ENCODE results near the gene CCDC69.
A peak's percentile ranks its signal among the peaks of the same experiment; 100 is the strongest.
"Not testable (repeated sequence)": the region's sequence is repeated elsewhere in the genome, so short reads cannot be mapped to it uniquely, and the experiment has no call there.

The CCDC69 gene

GRCh38 chr5:151248651-151249050 lies 24.8 kb upstream of the CCDC69 start:
- no peak for TF ChIP-seq CTCF (IDR thresholded peaks at IDR 0.05; ENCODE audit: insufficient read depth, low read depth, low read length, missing control alignments)
- H3K4me3 ChIP-seq (ENCODE audit: low read length) = no peak overlapping the region
- no peak for DNase-seq (ENCODE audit: low read depth)

- no peak for TF ChIP-seq CTCF (IDR thresholded peaks at IDR 0.05; ENCODE audit: insufficient read depth, low read depth, low read length, missing control alignments)
- H3K4me3 ChIP-seq (ENCODE audit: low read length) = no peak overlapping the region
- no peak for DNase-seq (ENCODE audit: low read depth)
Measured at GRCh38 chr5:151245680-151246219, 21.9 kb upstream of the CCDC69 start.

- TF ChIP-seq CTCF (IDR thresholded peaks at IDR 0.05; ENCODE audit: insufficient read depth, low read depth, low read length, missing control alignments) = no peak
- no peak overlapping the region for H3K4me3 ChIP-seq (ENCODE audit: low read length)
- no peak for DNase-seq (ENCODE audit: low read depth)
Measured at GRCh38 chr5:151244206-151244605, 20.3 kb upstream of the CCDC69 start.

- no peak for TF ChIP-seq CTCF (IDR thresholded peaks at IDR 0.05; ENCODE audit: insufficient read depth, low read depth, low read length, missing control alignments)
- no peak for DNase-seq (ENCODE audit: low read depth)
Measured at GRCh38 chr5:151243564-151243963, 19.7 kb upstream of the CCDC69 start.

GRCh38 chr5:151243127-151243526 lies 19.2 kb upstream of the CCDC69 start:
- no peak for TF ChIP-seq CTCF (IDR thresholded peaks at IDR 0.05; ENCODE audit: insufficient read depth, low read depth, low read length, missing control alignments)
- H3K4me3 ChIP-seq (ENCODE audit: low read length) = no peak overlapping the region
- no peak for DNase-seq (ENCODE audit: low read depth)

More at GRCh38 chr5:151243564-151243963, 19.7 kb upstream of the CCDC69 start:
- H3K4me3 ChIP-seq (ENCODE audit: low read length) = no peak overlapping the region

- peak; percentile 44 for DNase-seq (ENCODE audit: low read depth)
- no peak overlapping the region for H3K4me3 ChIP-seq (ENCODE audit: low read length)
- no peak for TF ChIP-seq CTCF (IDR thresholded peaks at IDR 0.05; ENCODE audit: insufficient read depth, low read depth, low read length, missing control alignments)
Measured at GRCh38 chr5:151240924-151241635, 17.2 kb upstream of the CCDC69 start.

- not testable (repeated sequence) for DNase-seq (ENCODE audit: low read depth); H3K4me3 ChIP-seq (ENCODE audit: low read length)
Measured at GRCh38 chr5:151240268-151240835, 16.5 kb upstream of the CCDC69 start.

Measured in epithelial cell of esophagus (primary cell).